ENCODE data around the gene CAMTA1. TPM values are rescaled to one million over a fixed set of nuclear protein-coding genes. Genes with fewer than 3 reads are reported as not detected.

Gene CAMTA1
- total RNA-seq, 1 experiment from 2014 or later, result 60.0 TPM

- intact Hi-C loops (cut with micrococcal nuclease; ENCODE audit: unreplicated experiment), result no loop called here
- DNase-seq, result no peak
- Histone ChIP-seq H3K4me3 (ENCODE audit: low read depth, low read length) (no peak overlapping the region), H3K9me3 (no peaks in the 10 kb centered on the region), H3K36me3 (ENCODE audit: control insufficient read depth, insufficient read depth, low read length) (no peaks in the 10 kb centered on the region), H3K27me3 (replicated peaks; ENCODE audit: control insufficient read depth, insufficient read depth, low read length) (no peaks in the 10 kb centered on the region; the same call in 1 of the 2 replicates), H3K4me1 (no peaks in the 10 kb centered on the region)
- Mint-ChIP-seq H3K27me3 (ENCODE audit: insufficient read depth, unreplicated experiment) (peaks cover 9% of the 10 kb centered on the region), H3K4me1 (ENCODE audit: low read depth, unreplicated experiment) (no peaks in the 10 kb centered on the region), H3K27ac (ENCODE audit: unreplicated experiment) (no peak overlapping the region), H3K36me3 (ENCODE audit: insufficient read depth, unreplicated experiment) (no peaks in the 10 kb centered on the region), H3K9me3 (ENCODE audit: unreplicated experiment) (no peaks in the 10 kb centered on the region), H3K4me3 (ENCODE audit: unreplicated experiment) (no peak overlapping the region)
- no peak for TF ChIP-seq CTCF (IDR thresholded peaks at IDR 0.05; ENCODE audit: insufficient read depth in 1 of 2, low read depth in 1 of 2, low read length in 1 of 2, severe bottlenecking in 1 of 2, unreplicated experiment in 1 of 2)
- ChIA-PET CTCF (no interaction called here), POLR2A (no interaction called here)
- BruUV-seq (replicated peaks), result no TSS peak
These were observed 463.4 kb downstream of the CAMTA1 start for GRCh38 chr1:7248549-7249199.

- no peak for TF ChIP-seq CTCF (IDR thresholded peaks at IDR 0.05; ENCODE audit: insufficient read depth in 1 of 2, low read depth in 1 of 2, low read length in 1 of 2, severe bottlenecking in 1 of 2, unreplicated experiment in 1 of 2)
- intact Hi-C loops (cut with micrococcal nuclease; ENCODE audit: unreplicated experiment), result no loop called here
- no TSS peak for BruUV-seq (replicated peaks)
- Mint-ChIP-seq H3K4me1 (ENCODE audit: low read depth, unreplicated experiment) (no peaks in the 10 kb centered on the region), H3K27me3 (ENCODE audit: insufficient read depth, unreplicated experiment) (peaks cover 11% of the 10 kb centered on the region), H3K27ac (ENCODE audit: unreplicated experiment) (no peak overlapping the region), H3K4me3 (ENCODE audit: unreplicated experiment) (no peak overlapping the region), H3K36me3 (ENCODE audit: insufficient read depth, unreplicated experiment) (no peaks in the 10 kb centered on the region), H3K9me3 (ENCODE audit: unreplicated experiment) (no peaks in the 10 kb centered on the region)
- Histone ChIP-seq H3K4me3 (ENCODE audit: low read depth, low read length) (no peak overlapping the region), H3K27me3 (replicated peaks; ENCODE audit: control insufficient read depth, insufficient read depth, low read length) (no peaks in the 10 kb centered on the region; the same call in 1 of the 2 replicates), H3K4me1 (no peaks in the 10 kb centered on the region), H3K9me3 (no peaks in the 10 kb centered on the region), H3K36me3 (ENCODE audit: control insufficient read depth, insufficient read depth, low read length) (no peaks in the 10 kb centered on the region)
- ChIA-PET CTCF (no interaction called here), POLR2A (no interaction called here)
- DNase-seq, result no peak
These were observed 464.3 kb downstream of the CAMTA1 start for GRCh38 chr1:7249516-7249915.

GRCh38 chr1:7250176-7250575 lies 464.9 kb downstream of the CAMTA1 start:
- POLR2A ChIA-PET, result no interaction called here

More at GRCh38 chr1:7250176-7250575, 464.9 kb downstream of the CAMTA1 start:
- H3K36me3 Mint-ChIP-seq (ENCODE audit: insufficient read depth, unreplicated experiment), result no peaks in the 10 kb centered on the region
- no peaks in the 10 kb centered on the region for H3K4me1 Mint-ChIP-seq (ENCODE audit: low read depth, unreplicated experiment)
- peaks cover 11% of the 10 kb centered on the region for H3K27me3 Mint-ChIP-seq (ENCODE audit: insufficient read depth, unreplicated experiment)
- no peaks in the 10 kb centered on the region for H3K4me1 ChIP-seq
- H3K4me3 Mint-ChIP-seq (ENCODE audit: unreplicated experiment), result no peak overlapping the region
- no peak overlapping the region for H3K4me3 ChIP-seq (ENCODE audit: low read depth, low read length)
- H3K9me3 ChIP-seq, result no peaks in the 10 kb centered on the region
- no peak for DNase-seq
- no peaks in the 10 kb centered on the region for H3K9me3 Mint-ChIP-seq (ENCODE audit: unreplicated experiment)
- TF ChIP-seq CTCF (IDR thresholded peaks at IDR 0.05; ENCODE audit: insufficient read depth in 1 of 2, low read depth in 1 of 2, low read length in 1 of 2, severe bottlenecking in 1 of 2, unreplicated experiment in 1 of 2), result no peak
- intact Hi-C loops (cut with micrococcal nuclease; ENCODE audit: unreplicated experiment), result no loop called here
- H3K27ac Mint-ChIP-seq (ENCODE audit: unreplicated experiment), result no peak overlapping the region
- no TSS peak for BruUV-seq (replicated peaks)
- H3K36me3 ChIP-seq (ENCODE audit: control insufficient read depth, insufficient read depth, low read length), result no peaks in the 10 kb centered on the region
- CTCF ChIA-PET, result no interaction called here
- H3K27me3 ChIP-seq (replicated peaks; ENCODE audit: control insufficient read depth, insufficient read depth, low read length), result no peaks in the 10 kb centered on the region; the same call in 1 of the 2 replicates
